Right lobe of liver (tissue), 6 donors: ENCODE measurements around the gene DYNC2LI1. TPM values are rescaled to one million over a fixed set of nuclear protein-coding genes. Genes with fewer than 3 reads are reported as not detected.
A peak's percentile ranks its signal among the peaks of the same experiment; 100 is the strongest.

Experiments
- ATAC-seq, 4 donors: fragments of 200-7000 bp; cut with Tn5 transposase; one replicate each; pipeline ENCODE4 v1.9.1; 2020; ENCODE audit warnings: mild to moderate bottlenecking in 4 of 4, moderate library complexity in 4 of 4
- DNase-seq, 3 donors: peaks; one replicate each; pipeline ENCODE4 v3.0.0-alpha.2; 2020
- H3K27ac ChIP-seq, 3 donors: fragments of 200-600 bp; one replicate each; pipeline ENCODE4 v1.8.0; 2022
- H3K27me3 ChIP-seq, 2 donors: fragments of 200-600 bp; one replicate each; pipeline ENCODE4 v1.8.0; 2022
- H3K36me3 ChIP-seq, 4 donors: fragments of 200-600 bp; sonication (generic) in 1 of 4; one replicate each; pipeline versions ENCODE4 v1.5.1 to v1.8.0; 2017 to 2022; ENCODE audit warnings: control low read depth in 1 of 4
- H3K4me1 ChIP-seq, 4 donors: fragments of 200-600 bp; sonication (generic) in 1 of 4; one replicate each; pipeline versions ENCODE4 v1.5.1 to v1.8.0; 2017 to 2022; ENCODE audit warnings: control low read depth in 1 of 4
- H3K4me3 ChIP-seq, 3 donors: fragments of 200-600 bp; one replicate each; pipeline ENCODE4 v1.8.0; 2022
- H3K9me3 ChIP-seq, 4 donors: fragments of 200-600 bp; sonication (generic) in 1 of 4; one replicate each; pipeline versions ENCODE4 v1.5.1 to v1.8.0; 2017 to 2022; ENCODE audit warnings: control low read depth in 1 of 4
- CTCF ChIP-seq, 4 donors: fragments of 200-600 bp in 3 of 4; fragments of 450-650 bp in 1 of 4; IDR thresholded peaks; one replicate each; pipeline versions ENCODE4 v1.5.1 to v1.8.0; 2016 to 2022; ENCODE audit warnings: antibody characterized with exemption in 4 of 4, mild to moderate bottlenecking in 2 of 4
- POLR2A ChIP-seq: fragments of 450-650 bp; IDR thresholded peaks from one replicate; pipeline ENCODE4 v1.6.1; 2017; ENCODE audit warnings: antibody characterized with exemption, mild to moderate bottlenecking
- WGBS: methylation state at CpG from one replicate; pipeline ENCODE4 v1.1.6; 2018; ENCODE audit warnings: low coverage, low lambda C conversion rate; ENCODE audit not compliant: insufficient coverage; ENCODE audit errors: missing lambda C conversion rate; 5-methylcytosine and 5-hydroxymethylcytosine counted together
- intact Hi-C, 2 donors: fragments of 100-400 bp; cut with DNase I; formaldehyde crosslinking; loops; one replicate each; pipeline versions ENCODE4 v1.11.2 to v1.14.1; 2022
- total RNA-seq, 6 experiments: library from RNA; depleted of rRNA in 2 of 6; stranded (reverse); fragments of >200 nt in 2 of 6; fragmentation: NEBNext Ultra II Directional in 3 of 6; extraction: Animal tissue kit (Norgen Biotek cat#: 25700) in 3 of 6; gene quantifications; one replicate each; pipeline versions ENCODE4 v1.1.0 to v1.2.4, GENCODE V29; 2016 to 2023
- donor health status: DM: no; HTN: yes; CAD: no.
- donor health status: DM: no; HTN: no; CAD: no.
- donor health status: DM: no; HTN: no; CAD: no.
- donor health status: DM: no; HTN: yes; CAD: no.
- donor health status: DM: no; HTN: yes; CAD: no.

Gene DYNC2LI1
- total RNA-seq, 6 experiments from 2014 or later, result 3.2 to 6.9 (median 6.2) TPM

GRCh38 chr2:43798300-43798699 is 24.5 kb downstream of the DYNC2LI1 start:
- 29% methylated on average over 4 of the region's 4 CpGs for WGBS
- DNase-seq (no peak), ATAC-seq (peak; percentile 66 to 74 (median 70))
- Histone ChIP-seq H3K9me3 (no peaks in the 10 kb centered on the region), H3K27me3 (no peaks in the 10 kb centered on the region), H3K36me3 (no peaks in the 10 kb centered on the region), H3K4me3 (no peak overlapping the region), H3K27ac (no peak overlapping the region), H3K4me1 (peaks cover 0 to 11% (median 4%) of the 10 kb centered on the region in 4 donors)
- intact Hi-C loops, result no loop called here
- TF ChIP-seq POLR2A, result no peak
- TF ChIP-seq CTCF (IDR thresholded peaks at IDR 0.05), result peak; percentile 30 to 52 (median 44)

- Histone ChIP-seq H3K27me3 (no peaks in the 10 kb centered on the region), H3K9me3 (no peaks in the 10 kb centered on the region), H3K4me3 (no peak overlapping the region), H3K4me1 (peaks cover 0 to 18% (median 5%) of the 10 kb centered on the region in 4 donors), H3K27ac (no peak overlapping the region), H3K36me3 (no peaks in the 10 kb centered on the region)
- ATAC-seq (no peak), DNase-seq (no peak)
- intact Hi-C loops, result no loop called here
- TF ChIP-seq CTCF (IDR thresholded peaks at IDR 0.05) (no peak), POLR2A (no peak)
Measured at GRCh38 chr2:43800894-43801293, 27.1 kb downstream of the DYNC2LI1 start.

- Histone ChIP-seq H3K27ac (no peak overlapping the region), H3K36me3 (no peaks in the 10 kb centered on the region), H3K4me3 (no peak overlapping the region), H3K27me3 (no peaks in the 10 kb centered on the region), H3K4me1 (peaks cover 0 to 30% (median 8%) of the 10 kb centered on the region in 4 donors), H3K9me3 (no peaks in the 10 kb centered on the region)
- DNase-seq (no peak), ATAC-seq (peak; percentile 49 to 72 (median 57))
- no peak for TF ChIP-seq POLR2A
- peak in 3 of 4 donors; percentile 40 to 58 (median 54) for TF ChIP-seq CTCF (IDR thresholded peaks at IDR 0.05)
- intact Hi-C loops, result no loop called here
- 34% methylated on average over 2 of the region's 2 CpGs for WGBS
Measured at GRCh38 chr2:43802135-43802534, 28.3 kb downstream of the DYNC2LI1 start.

GRCh38 chr2:43803113-43803512 is 29.3 kb downstream of the DYNC2LI1 start:
- H3K9me3 ChIP-seq, result no peaks in the 10 kb centered on the region
- H3K4me3 ChIP-seq, result no peak overlapping the region
- H3K4me1 ChIP-seq, result peaks cover 0 to 40% (median 13%) of the 10 kb centered on the region in 4 donors
- H3K27me3 ChIP-seq, result no peaks in the 10 kb centered on the region
- H3K27ac ChIP-seq, result peak overlapping the region in 1 of 3 donors; percentile 3
- 11% methylated on average over 1 of the region's 1 CpG for WGBS
- intact Hi-C loops, result no loop called here
- no peak for TF ChIP-seq POLR2A
- TF ChIP-seq CTCF (IDR thresholded peaks at IDR 0.05), result no peak
- H3K36me3 ChIP-seq, result no peaks in the 10 kb centered on the region
- DNase-seq (no peak), ATAC-seq (peak in 1 of 4 donors; percentile 26)

- intact Hi-C loops, result no loop called here
- peak; percentile 48 to 59 (median 54) for ATAC-seq
- no peak overlapping the region for H3K4me3 ChIP-seq
- H3K27ac ChIP-seq, result peak overlapping the region; percentile 22 to 73 (median 69)
- H3K27me3 ChIP-seq, result no peaks in the 10 kb centered on the region
- DNase-seq, result no peak
- no peaks in the 10 kb centered on the region for H3K36me3 ChIP-seq
- no peak for TF ChIP-seq POLR2A
- TF ChIP-seq CTCF (IDR thresholded peaks at IDR 0.05), result no peak
- no peaks in the 10 kb centered on the region for H3K9me3 ChIP-seq
- 12% methylated on average over 2 of the region's 2 CpGs for WGBS
- peaks cover 0 to 49% (median 21%) of the 10 kb centered on the region in 4 donors for H3K4me1 ChIP-seq
Measured at GRCh38 chr2:43806719-43807031, 32.8 kb downstream of the DYNC2LI1 start.
